Measurements from ENCODE around the gene ADAP1.

- no peak for TF ChIP-seq GFI1 (CRISPR knock-in tag; IDR thresholded peaks at IDR 0.05; ENCODE audit: borderline replicate concordance)
- no peak for TF ChIP-seq HDAC6 (IDR thresholded peaks at IDR 0.05; ENCODE audit: low read depth, low read length)
- no peak for TF ChIP-seq POLR2A (IDR thresholded peaks at IDR 0.05; ENCODE audit: insufficient read depth in 1 of 2, low read depth in 2 of 2, low read length in 2 of 2)
- no peak for TF ChIP-seq ZBTB44 (CRISPR knock-in tag; IDR thresholded peaks at IDR 0.05)
- TF ChIP-seq HOXA7 (CRISPR knock-in tag; IDR thresholded peaks at IDR 0.05), result no peak
- no peak for TF ChIP-seq NCOA5 (CRISPR knock-in tag; IDR thresholded peaks at IDR 0.05)
- TF ChIP-seq CTCF (CRISPR knock-in tag; IDR thresholded peaks at IDR 0.05), result no peak
- no peak for TF ChIP-seq AKAP8 (CRISPR knock-in tag; IDR thresholded peaks at IDR 0.05)
- TF ChIP-seq FOXM1 (CRISPR knock-in tag; IDR thresholded peaks at IDR 0.05), result no peak
- no peak for TF ChIP-seq ZNF230 (CRISPR knock-in tag; IDR thresholded peaks at IDR 0.05)
These were observed 103.3 kb downstream of the ADAP1 start for GRCh38 chr7:851204-851603.
